ACC112 (cell line): ENCODE measurements around the gene RPS29.

Experiments used
- H2AFZ ChIP-seq: fragments of 200-600 bp; sonication (generic); one replicate; pipeline ENCODE4 v1.6.0; 2017; ENCODE audit warnings: antibody characterized with exemption, low read length; ENCODE audit not compliant: unreplicated experiment
- H3K27ac ChIP-seq: fragments of 200-600 bp; sonication (generic); 2 replicates; pipeline ENCODE4 v1.5.1; 2014; ENCODE audit warnings: low read depth, mild to moderate bottlenecking, antibody characterized with exemption, low read length, moderate library complexity
- H3K27me3 ChIP-seq: fragments of 200-600 bp; sonication (generic); 2 replicates; pipeline ENCODE4 v1.6.1; 2014; ENCODE audit warnings: mild to moderate bottlenecking, antibody characterized with exemption, low read length, moderate library complexity, mixed read lengths; ENCODE audit not compliant: insufficient read depth
- H3K36me3 ChIP-seq: fragments of 200-600 bp; sonication (generic); 2 replicates; pipeline ENCODE4 v1.6.1; 2016; ENCODE audit warnings: mild to moderate bottlenecking, antibody characterized with exemption, low read length, moderate library complexity, mixed read lengths; ENCODE audit not compliant: insufficient read depth
- H3K4me1 ChIP-seq: fragments of 200-600 bp; sonication (generic); one replicate; pipeline ENCODE4 v1.6.1; 2016; ENCODE audit warnings: low read length, mixed read lengths; ENCODE audit not compliant: insufficient read depth, unreplicated experiment, control insufficient read depth
- H3K4me3 ChIP-seq: fragments of 200-600 bp; sonication (generic); 2 replicates; pipeline ENCODE4 v1.5.1; 2014; ENCODE audit warnings: mild to moderate bottlenecking, low read depth, low read length
- H3K79me2 ChIP-seq: fragments of 200-600 bp; sonication (generic); one replicate; pipeline ENCODE4 v1.6.0; 2016; ENCODE audit warnings: low read length; ENCODE audit not compliant: control insufficient read depth, unreplicated experiment, insufficient read depth

Gene RPS29

GRCh38 chr14:49579841-49580240, 6.3 kb downstream of the RPS29 start:
- peaks cover 16% of the 10 kb centered on the region for H3K4me1 ChIP-seq
- H3K79me2 ChIP-seq, result peaks cover 48% of the 10 kb centered on the region
- H3K27ac ChIP-seq, result no peak overlapping the region
- H3K4me3 ChIP-seq, result no peak overlapping the region
- no peaks in the 10 kb centered on the region for H3K27me3 ChIP-seq
- H2AFZ ChIP-seq, result no peak overlapping the region
- H3K36me3 ChIP-seq, result peaks cover 31% of the 10 kb centered on the region

GRCh38 chr14:49578141-49578540, 8.0 kb downstream of the RPS29 start:
- H3K36me3 ChIP-seq, result peaks cover 26% of the 10 kb centered on the region
- no peak overlapping the region for H3K4me3 ChIP-seq
- H3K4me1 ChIP-seq, result peaks cover 3% of the 10 kb centered on the region
- H3K27ac ChIP-seq, result no peak overlapping the region
- H3K79me2 ChIP-seq, result peaks cover 31% of the 10 kb centered on the region
- no peaks in the 10 kb centered on the region for H3K27me3 ChIP-seq
- no peak overlapping the region for H2AFZ ChIP-seq

GRCh38 chr14:49574038-49574437, 12.1 kb downstream of the RPS29 start:
- Histone ChIP-seq H3K4me3 (no peak overlapping the region), H3K36me3 (peaks cover 14% of the 10 kb centered on the region), H3K4me1 (no peaks in the 10 kb centered on the region), H3K27ac (no peak overlapping the region), H3K27me3 (no peaks in the 10 kb centered on the region), H3K79me2 (peaks cover 3% of the 10 kb centered on the region), H2AFZ (no peak overlapping the region)

GRCh38 chr14:49569281-49569680, 16.9 kb downstream of the RPS29 start:
- no peak overlapping the region for H3K27ac ChIP-seq
- H3K36me3 ChIP-seq, result peaks cover 11% of the 10 kb centered on the region
- H3K27me3 ChIP-seq, result no peaks in the 10 kb centered on the region
- H3K4me3 ChIP-seq, result no peak overlapping the region
- no peaks in the 10 kb centered on the region for H3K79me2 ChIP-seq
- no peak overlapping the region for H2AFZ ChIP-seq
- H3K4me1 ChIP-seq, result no peaks in the 10 kb centered on the region

- Histone ChIP-seq H3K36me3 (no peaks in the 10 kb centered on the region; the same call in 1 of the 2 replicates), H3K4me1 (no peaks in the 10 kb centered on the region), H3K27me3 (no peaks in the 10 kb centered on the region), H3K27ac (no peak overlapping the region), H2AFZ (no peak overlapping the region), H3K79me2 (no peaks in the 10 kb centered on the region), H3K4me3 (no peak overlapping the region)
Observed at GRCh38 chr14:49566714-49567113, 19.5 kb downstream of the RPS29 start.

GRCh38 chr14:49559979-49560768, 26.0 kb downstream of the RPS29 start:
- H3K27me3 ChIP-seq, result no peaks in the 10 kb centered on the region
- H3K27ac ChIP-seq, result no peak overlapping the region
- H3K4me3 ChIP-seq, result no peak overlapping the region
- no peaks in the 10 kb centered on the region for H3K79me2 ChIP-seq
- no peaks in the 10 kb centered on the region for H3K4me1 ChIP-seq
- H2AFZ ChIP-seq, result no peak overlapping the region
- H3K36me3 ChIP-seq, result no peaks in the 10 kb centered on the region

GRCh38 chr14:49553892-49554291, 32.3 kb downstream of the RPS29 start:
- no peaks in the 10 kb centered on the region for H3K27me3 ChIP-seq
- H3K79me2 ChIP-seq, result no peaks in the 10 kb centered on the region
- no peak overlapping the region for H3K4me3 ChIP-seq
- H3K27ac ChIP-seq, result no peak overlapping the region
- no peak overlapping the region for H2AFZ ChIP-seq
- no peaks in the 10 kb centered on the region for H3K36me3 ChIP-seq
- peaks cover 11% of the 10 kb centered on the region for H3K4me1 ChIP-seq

GRCh38 chr14:49553106-49553505, 33.1 kb downstream of the RPS29 start:
- H2AFZ ChIP-seq, result no peak overlapping the region
- H3K27me3 ChIP-seq, result no peaks in the 10 kb centered on the region
- peaks cover 11% of the 10 kb centered on the region for H3K4me1 ChIP-seq
- no peak overlapping the region for H3K27ac ChIP-seq
- no peak overlapping the region for H3K4me3 ChIP-seq
- no peaks in the 10 kb centered on the region for H3K79me2 ChIP-seq
- H3K36me3 ChIP-seq, result no peaks in the 10 kb centered on the region

GRCh38 chr14:49551569-49551968, 34.6 kb downstream of the RPS29 start:
- Histone ChIP-seq H3K79me2 (no peaks in the 10 kb centered on the region), H3K4me1 (peaks cover 11% of the 10 kb centered on the region), H2AFZ (no peak overlapping the region), H3K27me3 (no peaks in the 10 kb centered on the region), H3K36me3 (no peaks in the 10 kb centered on the region), H3K4me3 (no peak overlapping the region), H3K27ac (no peak overlapping the region)

GRCh38 chr14:49550286-49551184, 35.6 kb downstream of the RPS29 start:
- H3K36me3 ChIP-seq, result no peaks in the 10 kb centered on the region
- no peaks in the 10 kb centered on the region for H3K27me3 ChIP-seq
- no peak overlapping the region for H3K4me3 ChIP-seq
- H2AFZ ChIP-seq, result no peak overlapping the region
- H3K27ac ChIP-seq, result no peak overlapping the region
- H3K79me2 ChIP-seq, result no peaks in the 10 kb centered on the region
- peaks cover 11% of the 10 kb centered on the region for H3K4me1 ChIP-seq
